H9 (cell line): ENCODE measurements around the gene LNPEP. TPM values are rescaled to one million over a fixed set of nuclear protein-coding genes. Genes with fewer than 3 reads are reported as not detected.

Experiments
- DNase-seq: peaks from one replicate; pipeline ENCODE4 v3.0.0-alpha.2; 2017
- H2AFZ ChIP-seq: one replicate; pipeline ENCODE4 v1.6.1; 2013; ENCODE audit warnings: mild to moderate bottlenecking, low read length, control low read depth, moderate library complexity
- H2AK5ac ChIP-seq: 2 replicates; pipeline ENCODE4 v1.6.1; 2013; ENCODE audit warnings: low read length, control low read depth, mixed read lengths; ENCODE audit not compliant: insufficient read length
- H2BK120ac ChIP-seq: one replicate; pipeline ENCODE4 v1.6.1; 2013; ENCODE audit warnings: low read depth, mild to moderate bottlenecking, low read length, control low read depth, inconsistent platforms; ENCODE audit not compliant: poor library complexity, severe bottlenecking
- H2BK12ac ChIP-seq: 2 replicates; pipeline ENCODE4 v1.6.1; 2013; ENCODE audit warnings: low read length, control low read depth, mixed read lengths, low read depth; ENCODE audit not compliant: insufficient read length
- H2BK15ac ChIP-seq: 2 replicates; pipeline ENCODE4 v1.6.1; 2013; ENCODE audit warnings: low read depth, low read length, control low read depth
- H2BK20ac ChIP-seq: one replicate; pipeline ENCODE4 v1.6.1; 2013; ENCODE audit warnings: low read depth, mild to moderate bottlenecking, low read length, control low read depth, inconsistent platforms; ENCODE audit not compliant: poor library complexity, severe bottlenecking
- H2BK5ac ChIP-seq: 2 replicates; pipeline ENCODE4 v1.6.1; 2013; ENCODE audit warnings: low read length, control low read depth, mixed read lengths; ENCODE audit not compliant: insufficient read length
- H3K14ac ChIP-seq: 2 replicates; pipeline ENCODE4 v1.6.1; 2013; ENCODE audit warnings: low read length, control low read depth; ENCODE audit not compliant: insufficient read depth
- H3K18ac ChIP-seq: 2 replicates; pipeline ENCODE4 v1.6.1; 2013; ENCODE audit warnings: low read depth, mild to moderate bottlenecking, mixed read lengths, low read length, control low read depth; ENCODE audit not compliant: insufficient read length
- H3K23ac ChIP-seq: 2 replicates; pipeline ENCODE4 v1.6.1; 2013; ENCODE audit warnings: low read length, control low read depth, mixed read lengths, low read depth; ENCODE audit not compliant: insufficient read length
- H3K23me2 ChIP-seq: 2 replicates; pipeline ENCODE4 v1.6.1; 2013; ENCODE audit warnings: low read depth, mild to moderate bottlenecking, mixed read lengths, low read length, control low read depth; ENCODE audit not compliant: insufficient read length, poor library complexity, severe bottlenecking
- H3K27ac ChIP-seq: 2 replicates; pipeline ENCODE4 v1.5.1; 2013; ENCODE audit warnings: low read length, control low read depth, mixed read lengths, low read depth; ENCODE audit not compliant: insufficient read length
- H3K27me3 ChIP-seq: 2 replicates; pipeline ENCODE4 v1.6.1; 2013; ENCODE audit warnings: low read length, control low read depth, inconsistent platforms; ENCODE audit not compliant: insufficient read depth
- H3K4ac ChIP-seq: 2 replicates; pipeline ENCODE4 v1.6.1; 2013; ENCODE audit warnings: low read depth, mild to moderate bottlenecking, control low read depth, inconsistent platforms, low read length, moderate library complexity
- H3K4me1 ChIP-seq: 2 replicates; pipeline ENCODE4 v1.6.1; 2013; ENCODE audit warnings: low read length, control low read depth, inconsistent platforms; ENCODE audit not compliant: insufficient read depth
- H3K4me2 ChIP-seq: 2 replicates; pipeline ENCODE4 v1.6.1; 2013; ENCODE audit warnings: low read length, control low read depth, mixed read lengths; ENCODE audit not compliant: insufficient read length, insufficient read depth
- H3K56ac ChIP-seq: 2 replicates; pipeline ENCODE4 v1.6.1; 2013; ENCODE audit warnings: low read depth, mild to moderate bottlenecking, mixed read lengths, low read length, control low read depth; ENCODE audit not compliant: insufficient read length
- H3K79me1 ChIP-seq: 2 replicates; pipeline ENCODE4 v1.6.1; 2013; ENCODE audit warnings: low read depth, mild to moderate bottlenecking, moderate library complexity, low read length, control low read depth, inconsistent platforms; ENCODE audit not compliant: insufficient read depth, poor library complexity, severe bottlenecking
- H3K79me2 ChIP-seq: 2 replicates; pipeline ENCODE4 v1.6.1; 2013; ENCODE audit warnings: low read length, control low read depth, inconsistent platforms; ENCODE audit not compliant: insufficient read depth
- H3K9ac ChIP-seq: 2 replicates; pipeline ENCODE4 v1.6.1; 2013; ENCODE audit warnings: low read length, control low read depth, mixed read lengths; ENCODE audit not compliant: insufficient read length; ENCODE audit errors: extremely low read depth
- H3K9me3 ChIP-seq: one replicate; pipeline ENCODE4 v1.6.1; 2013; ENCODE audit warnings: low read depth, low read length, inconsistent platforms; ENCODE audit not compliant: control insufficient read depth
- H3T11ph ChIP-seq: one replicate; pipeline ENCODE4 v1.6.1; 2013; ENCODE audit warnings: mild to moderate bottlenecking, low read length, control low read depth, inconsistent platforms
- H4K20me1 ChIP-seq: one replicate; pipeline ENCODE4 v1.6.1; 2013; ENCODE audit not compliant: control insufficient read depth, insufficient read length, insufficient read depth
- H4K5ac ChIP-seq: 2 replicates; pipeline ENCODE4 v1.6.1; 2013; ENCODE audit warnings: low read depth, mild to moderate bottlenecking, mixed read lengths, low read length, control low read depth; ENCODE audit not compliant: insufficient read length
- H4K8ac ChIP-seq: replicated peaks from 2 replicates; pipeline ENCODE4 v1.6.1; 2013; ENCODE audit warnings: low read length, control low read depth, mixed read lengths, low read depth; ENCODE audit not compliant: insufficient read length
- H4K91ac ChIP-seq: 2 replicates; pipeline ENCODE4 v1.6.1; 2013; ENCODE audit warnings: low read depth, mild to moderate bottlenecking, moderate library complexity, mixed read lengths, low read length, control low read depth; ENCODE audit not compliant: insufficient read length
- H3K27ac Mint-ChIP-seq, 3 experiments: 2 replicates in 2 of 3; 3 replicates in 1 of 3; pipeline ENCODE4 v1.8.0; 2020 to 2021; ENCODE audit warnings: mixed read lengths in 3 of 3, mild to moderate bottlenecking in 1 of 3, moderate library complexity in 1 of 3
- H3K27me3 Mint-ChIP-seq: 2 replicates; pipeline ENCODE4 v1.8.0; 2021; ENCODE audit warnings: low read depth, mild to moderate bottlenecking, moderate library complexity, mixed read lengths
- H3K36me3 Mint-ChIP-seq, 3 experiments: 2 replicates in 2 of 3; 3 replicates in 1 of 3; pipeline ENCODE4 v1.8.0; 2020 to 2021; ENCODE audit warnings: low read depth in 3 of 3, mixed read lengths in 3 of 3; ENCODE audit not compliant: insufficient read depth in 1 of 3
- H3K4me1 Mint-ChIP-seq, 2 experiments: 2 replicates each; pipeline ENCODE4 v1.8.0; 2020; ENCODE audit warnings: mixed read lengths in 2 of 2
- H3K4me3 Mint-ChIP-seq, 2 experiments: 2 replicates in 1 of 2; 3 replicates in 1 of 2; pipeline ENCODE4 v1.8.0; 2020 to 2021; ENCODE audit warnings: mild to moderate bottlenecking in 2 of 2, mixed read lengths in 2 of 2, moderate library complexity in 1 of 2
- H3K9me3 Mint-ChIP-seq, 2 experiments: 2 replicates in 1 of 2; 3 replicates in 1 of 2; pipeline ENCODE4 v1.8.0; 2020; ENCODE audit warnings: mild to moderate bottlenecking in 2 of 2, mixed read lengths in 2 of 2, moderate library complexity in 1 of 2
- CTCF ChIP-seq: fragments of 200-600 bp; sonication (generic); conservative IDR thresholded peaks from 3 replicates; pipeline ENCODE4 v1.8.0; 2021; ENCODE audit warnings: antibody characterized with exemption, mild to moderate bottlenecking
- whole genome bisulfite sequencing: extraction: QIAGEN DNeasy Blood & Tissue Kit; methylation state at CpG from one replicate; pipeline ENCODE4 v1.1.7; 2013; ENCODE audit warnings: missing lambda C conversion rate, low lambda C conversion rate, mixed read lengths; ENCODE audit not compliant: insufficient read length; ENCODE audit errors: extremely low coverage; 5-methylcytosine and 5-hydroxymethylcytosine counted together
- total RNA-seq: library from RNA; stranded (reverse); gene quantifications from 2 replicates; pipeline ENCODE4 v1.2.1, GENCODE V29; 2021

Gene LNPEP
- total RNA-seq, 1 experiment from 2014 or later, result 4.1 TPM

- H2BK20ac ChIP-seq, result no peak overlapping the region
- H4K91ac ChIP-seq, result no peak overlapping the region
- peaks cover 18% of the 10 kb centered on the region for H3K27me3 Mint-ChIP-seq
- no peaks in the 10 kb centered on the region for H3K79me1 ChIP-seq
- H3K4me2 ChIP-seq, result peak overlapping the region; percentile 86
- peaks cover 13% of the 10 kb centered on the region for H3K23me2 ChIP-seq
- peak overlapping the region; percentile 93 to 97 (median 96) for H3K27ac Mint-ChIP-seq
- no peaks in the 10 kb centered on the region for H3K36me3 Mint-ChIP-seq
- H3K9me3 Mint-ChIP-seq, result no peaks in the 10 kb centered on the region; a peak in 2 of 5 replicates
- H4K20me1 ChIP-seq, result no peaks in the 10 kb centered on the region
- WGBS, result no CpG with 5 or more reads among the region's 80 CpGs
- no peaks in the 10 kb centered on the region for H3K9me3 ChIP-seq
- H4K8ac ChIP-seq, result no peak overlapping the region
- H2BK120ac ChIP-seq, result no peak overlapping the region
- H3K4me1 ChIP-seq, result peaks cover 2% of the 10 kb centered on the region; the same call in 1 of the 2 replicates
- no peak overlapping the region for H2BK5ac ChIP-seq
- H3K56ac ChIP-seq, result no peak overlapping the region
- H3K14ac ChIP-seq, result peak overlapping the region; percentile 61; the same call in 1 of the 2 replicates
- no peak overlapping the region for H2BK15ac ChIP-seq
- DNase-seq, result peak; percentile 88
- H3K23ac ChIP-seq, result no peak overlapping the region
- no peak overlapping the region for H4K5ac ChIP-seq
- no peak overlapping the region for H3T11ph ChIP-seq
- no peak overlapping the region for H2AK5ac ChIP-seq
- H2BK12ac ChIP-seq, result no peak overlapping the region
- H3K79me2 ChIP-seq, result no peaks in the 10 kb centered on the region
- H3K27me3 ChIP-seq, result no peaks in the 10 kb centered on the region; the same call in none of the 2 replicates
- peak overlapping the region; percentile 52 for H3K9ac ChIP-seq
- H2AFZ ChIP-seq, result no peak overlapping the region
- H3K4ac ChIP-seq, result no peak overlapping the region
- H3K4me1 Mint-ChIP-seq, result peaks cover 18 to 21% of the 10 kb centered on the region in 2 experiments
- no peak overlapping the region for H3K27ac ChIP-seq
- peak overlapping the region; percentile 88 for H3K4me3 Mint-ChIP-seq
- no peak for TF ChIP-seq CTCF
- peak overlapping the region; percentile 83 for H3K18ac ChIP-seq
Measured at GRCh38 chr5:96934708-96935558, 947 bp upstream of the LNPEP start.
